ENCODE data around the gene MAP4K2. TPM values are rescaled to one million over a fixed set of nuclear protein-coding genes. Genes with fewer than 3 reads are reported as not detected.

MAP4K2 gene
- total RNA-seq, 1 experiment from 2014 or later, result 10.4 TPM

GRCh38 chr11:64813826-64814225, 10.8 kb upstream of the MAP4K2 start:
- no peak for DNase-seq (ENCODE audit: low read depth)

GRCh38 chr11:64810891-64811272, 7.9 kb upstream of the MAP4K2 start:
- no peak for DNase-seq (ENCODE audit: low read depth)

DNA sequence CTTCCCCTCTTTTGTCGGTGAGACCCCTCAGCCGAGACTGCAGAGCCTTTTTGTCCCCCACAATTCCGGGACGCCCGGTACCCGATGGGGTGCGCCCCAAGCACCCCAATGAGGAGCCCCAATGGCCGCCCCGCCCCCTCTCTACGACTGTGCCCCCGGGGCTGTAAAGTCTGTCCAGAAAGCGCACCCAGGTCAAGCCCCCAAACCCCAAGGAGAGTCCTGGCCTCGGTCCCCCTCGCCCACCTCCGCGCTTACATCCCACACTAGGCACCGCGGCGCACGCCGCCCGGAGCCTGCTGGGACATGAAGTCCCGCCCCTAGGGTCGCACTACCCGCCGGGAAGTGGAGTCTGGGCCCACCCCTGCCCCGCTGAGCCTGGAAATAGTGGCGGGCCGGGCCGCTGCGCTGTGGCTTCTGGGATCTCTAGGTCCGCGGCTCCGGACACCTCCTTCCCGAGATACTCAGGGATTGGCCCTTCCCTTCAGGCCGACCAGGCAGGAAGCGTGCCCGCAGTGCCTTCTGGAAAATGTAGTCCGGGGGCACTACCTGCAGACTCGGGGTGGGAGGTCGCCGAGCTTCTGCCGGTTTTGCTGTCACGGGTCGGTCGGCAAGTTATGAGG, 7.4 kb upstream of the MAP4K2 start, which contains the start of gene MEN1:
Gene MEN1, minus strand, starts transcription at position 281 of the 620 bp plus-strand sequence. CDS start 442 bp downstream, outside the sequence.
- peak; percentile 96 for DNase-seq (ENCODE audit: low read depth)

GRCh38 chr11:64809781-64810241, 6.8 kb upstream of the MAP4K2 start:
- DNase-seq (ENCODE audit: low read depth), result peak; percentile 17

DNA sequence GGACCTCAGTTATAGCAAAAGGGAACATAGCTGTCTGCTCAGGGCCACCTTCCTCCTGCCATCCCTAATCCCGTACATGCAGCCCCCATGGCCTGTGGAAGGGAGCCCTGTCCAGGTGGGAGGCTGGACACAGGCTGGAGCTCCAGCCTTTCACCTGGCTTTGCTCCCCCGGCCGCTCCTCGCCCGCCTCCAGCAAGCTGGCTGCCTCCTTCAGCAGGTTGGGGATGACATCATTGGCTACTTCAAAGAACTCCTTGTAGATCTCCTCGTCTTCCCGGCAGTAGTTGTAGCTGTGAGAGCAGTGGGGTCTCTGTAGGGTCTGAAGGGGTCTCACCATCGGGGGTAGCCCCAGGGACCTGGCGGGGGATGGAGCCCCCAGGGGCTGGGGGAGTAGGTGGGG, 2.5 kb upstream of the MAP4K2 start:
- no peak for DNase-seq (ENCODE audit: low read depth)

- no peak for DNase-seq (ENCODE audit: low read depth)
Observed at GRCh38 chr11:64804346-64805210, 1.6 kb upstream of the MAP4K2 start.

DNA sequence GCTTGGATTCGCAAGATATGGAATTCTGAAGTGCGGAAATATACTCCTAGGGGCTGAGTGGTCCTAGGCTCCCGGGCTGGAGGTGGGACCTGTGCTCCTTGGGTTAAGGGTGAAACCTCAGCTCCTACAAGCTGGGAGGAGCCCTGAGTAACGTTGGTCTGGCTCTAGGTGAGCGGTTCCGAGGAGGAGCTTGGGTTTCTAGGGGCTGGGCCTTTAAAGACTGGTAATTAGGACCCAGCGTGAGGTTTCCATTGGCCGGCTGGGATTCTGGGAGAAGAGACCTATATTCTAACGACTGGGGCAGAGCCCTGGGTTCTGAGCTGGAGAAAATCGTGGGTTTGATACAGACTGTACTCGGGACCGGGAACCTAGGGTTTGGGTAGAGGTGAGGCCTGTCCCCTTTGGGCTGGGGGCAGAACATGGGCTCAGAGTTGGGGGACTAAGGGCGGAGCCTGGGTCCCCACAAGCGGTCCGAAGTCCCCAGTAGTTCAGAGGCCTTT, 882 bp upstream of the MAP4K2 start:
- DNase-seq (ENCODE audit: low read depth), result peak; percentile 35

- DNase-seq (ENCODE audit: low read depth), result no peak
Observed at GRCh38 chr11:64802370-64803157, 450 bp downstream of the MAP4K2 start.

- DNase-seq (ENCODE audit: low read depth), result no peak
Observed at GRCh38 chr11:64801561-64802369, 1.2 kb downstream of the MAP4K2 start.

GRCh38 chr11:64801158-64801464, 1.9 kb downstream of the MAP4K2 start:
- DNase-seq (ENCODE audit: low read depth), result no peak

GRCh38 chr11:64800303-64801157, 2.5 kb downstream of the MAP4K2 start:
- DNase-seq (ENCODE audit: low read depth), result no peak

- no peak for DNase-seq (ENCODE audit: low read depth)
Observed at GRCh38 chr11:64799623-64800302, 3.3 kb downstream of the MAP4K2 start.

DNA sequence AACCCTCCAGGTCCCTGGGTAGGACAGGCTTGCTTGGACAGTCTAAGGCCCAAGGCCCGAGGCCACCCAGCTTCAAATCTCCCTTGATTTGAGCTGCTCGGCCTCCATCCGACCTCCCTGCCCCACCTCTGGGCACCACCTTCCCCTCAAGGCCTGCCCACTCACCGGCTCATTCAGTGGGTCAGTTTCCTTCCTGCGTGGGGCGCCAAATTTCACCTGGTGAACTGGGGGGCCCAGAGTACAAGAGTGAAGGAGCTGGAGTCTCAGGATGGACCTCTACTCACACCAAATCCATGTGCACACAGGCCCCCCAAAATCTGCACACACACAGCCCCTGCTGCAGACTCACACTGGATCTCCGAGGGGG, 3.8 kb downstream of the MAP4K2 start:
- no peak for DNase-seq (ENCODE audit: low read depth)

DNA sequence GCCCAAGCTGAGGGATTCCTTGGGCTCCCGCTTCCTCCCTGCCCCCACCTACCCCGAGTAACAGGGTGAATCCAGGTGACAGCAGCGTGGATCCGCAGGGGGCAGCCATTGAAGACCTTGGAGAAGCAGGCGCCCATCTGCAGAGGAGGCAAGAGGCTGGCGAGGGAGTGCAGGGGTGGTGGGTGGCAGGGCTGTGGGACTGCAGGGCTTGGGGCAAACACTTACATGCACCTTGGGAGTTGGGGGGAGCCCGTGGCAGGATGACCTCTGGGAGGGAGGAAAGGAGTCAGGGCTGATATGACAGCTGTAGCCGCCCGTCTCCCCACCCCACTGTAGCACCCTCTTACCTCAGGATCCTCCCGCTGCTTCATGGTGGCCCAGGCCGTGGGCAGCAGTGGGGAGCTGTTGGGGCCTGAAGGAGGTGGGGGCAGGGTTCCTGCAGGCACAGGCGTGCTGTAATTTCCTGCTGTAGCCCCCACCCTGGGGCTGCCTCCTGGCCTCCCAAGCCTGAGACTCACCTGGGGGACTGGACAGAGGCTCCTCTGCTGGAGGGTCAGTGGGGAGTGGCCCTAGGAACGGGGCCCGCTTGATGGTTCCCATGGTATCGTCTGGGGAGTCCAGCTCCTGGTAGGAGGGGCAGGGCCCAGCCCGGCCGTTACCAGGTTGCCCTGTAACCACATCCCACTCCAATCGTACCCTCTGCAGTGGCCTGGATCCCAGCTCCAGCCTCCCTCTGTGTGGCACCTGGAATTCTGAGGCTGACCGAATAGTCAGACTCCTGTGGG, 6.1 kb downstream of the MAP4K2 start:
- no peak for DNase-seq (ENCODE audit: low read depth)

- DNase-seq (ENCODE audit: low read depth), result no peak
Observed at GRCh38 chr11:64796047-64796756, 6.8 kb downstream of the MAP4K2 start.

DNA sequence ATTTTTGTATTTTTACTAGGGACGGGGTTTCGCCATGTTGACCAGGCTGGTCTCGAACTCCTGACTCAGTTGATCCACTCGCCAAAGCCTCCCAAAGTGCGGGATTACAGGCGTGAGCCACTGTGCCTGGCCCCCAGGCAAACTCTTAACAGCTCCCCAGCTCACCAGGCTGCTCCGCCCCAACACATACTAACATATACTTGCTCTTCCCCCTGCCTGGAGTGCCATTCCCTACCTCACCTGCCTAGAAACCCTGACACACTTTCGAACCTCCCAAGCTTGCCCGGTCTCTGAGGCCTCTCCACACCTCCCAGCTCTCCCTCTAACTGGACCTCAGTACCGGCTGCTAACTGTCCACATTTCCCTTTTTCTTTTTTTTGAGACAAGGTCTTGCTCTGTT, 8.5 kb downstream of the MAP4K2 start:
- no peak for DNase-seq (ENCODE audit: low read depth)

GRCh38 chr11:64793271-64794160, 9.5 kb downstream of the MAP4K2 start:
- DNase-seq (ENCODE audit: low read depth), result no peak
